HepG2 (cell line): ENCODE data around the gene SLC25A25. TPM values are rescaled to one million over a fixed set of nuclear protein-coding genes. Genes with fewer than 3 reads are reported as not detected.
A peak's percentile ranks its signal among the peaks of the same experiment; 100 is the strongest.

Experiments used
- ATAC-seq: fragments of 200-7000 bp; cut with Tn5 transposase; 3 replicates; pipeline ENCODE4 v1.9.1; 2020; ENCODE audit warnings: mild to moderate bottlenecking, moderate library complexity
- BruUV-seq: library from RNA; stranded (reverse); fragments of 400-500 nt; replicated peaks from 2 replicates; lab custom pipeline; 2021; lab: Mats Ljungman, UMichigan
- CTCF ChIA-PET: fragments of 300-600 bp; formaldehyde crosslinking; extraction: SDS; loops from one replicate; lab custom pipeline; 2021; ENCODE audit warnings: low total read pairs, inconsistent platforms, low intra/inter-chr PET ratio; lab: Yijun Ruan, JAX
- POLR2A ChIA-PET: fragments of 350-600 bp; sonication (Branson Sonifier 250); formaldehyde crosslinking; loops from one replicate; lab custom pipeline; 2020; ENCODE audit warnings: antibody characterized with exemption, inconsistent platforms; lab: Yijun Ruan, JAX
- DNase-seq: peaks from one replicate; pipeline ENCODE4 v3.0.0-alpha.2; 2015; ENCODE audit warnings: low spot score
- FAIRE-seq: peaks from 3 replicates; lab custom pipeline; 2011; peaks lifted over from hg19 to GRCh38; lab: Jason Lieb, UNC
- H2AFZ ChIP-seq: one replicate; pipeline ENCODE4 v1.6.1; 2011; ENCODE audit warnings: low read length, inconsistent platforms
- H3K27ac ChIP-seq: fragments of 300-600 bp; 3 replicates; pipeline ENCODE4 v1.8.0; 2011; ENCODE audit warnings: mixed run types, mild to moderate bottlenecking, mixed read lengths, low read length, inconsistent platforms; ENCODE audit not compliant: insufficient read depth; ENCODE audit errors: extremely low read length
- H3K27me3 ChIP-seq, 2 experiments: fragments of 200-600 bp in 1 of 2; 2 replicates in 1 of 2; 3 replicates in 1 of 2; pipeline versions ENCODE4 v1.6.0 to v1.8.0; 2011; ENCODE audit warnings: low read length in 2 of 2, mild to moderate bottlenecking in 2 of 2, moderate library complexity in 2 of 2, inconsistent platforms in 1 of 2; ENCODE audit not compliant: insufficient read depth in 2 of 2, control insufficient read depth in 1 of 2
- H3K36me3 ChIP-seq, 2 experiments: fragments of 200-600 bp in 1 of 2; replicated peaks in 1 of 2; 2 replicates in 1 of 2; 3 replicates in 1 of 2; pipeline versions ENCODE4 v1.5.1 to v1.8.0; 2011; ENCODE audit warnings: low read length in 2 of 2, inconsistent platforms in 1 of 2; ENCODE audit not compliant: insufficient read depth in 2 of 2, control insufficient read depth in 1 of 2
- H3K4me1 ChIP-seq: 2 replicates; pipeline ENCODE4 v1.5.1; 2012; ENCODE audit warnings: low read length, inconsistent platforms; ENCODE audit not compliant: insufficient read depth
- H3K4me2 ChIP-seq: 2 replicates; pipeline ENCODE4 v1.6.0; 2011; ENCODE audit warnings: low read depth, low read length, inconsistent platforms
- H3K4me3 ChIP-seq, 3 experiments: fragments of 200-600 bp in 1 of 3; sonication (generic), shearing (Covaris generic) in 1 of 3; replicated peaks in 1 of 3; 2 replicates each; pipeline ENCODE4 v1.5.1; 2011 to 2016; ENCODE audit warnings: low read length in 3 of 3, inconsistent platforms in 2 of 3, low read depth in 2 of 3, mild to moderate bottlenecking in 2 of 3, control low read depth in 1 of 3, mixed read lengths in 1 of 3; ENCODE audit not compliant: insufficient read depth in 1 of 3
- H3K79me2 ChIP-seq: one replicate; pipeline ENCODE4 v1.6.1; 2011; ENCODE audit warnings: low read length, inconsistent platforms; ENCODE audit not compliant: insufficient read depth
- H3K9ac ChIP-seq: 2 replicates; pipeline ENCODE4 v1.6.0; 2011; ENCODE audit warnings: mild to moderate bottlenecking, low read depth, low read length, inconsistent platforms; ENCODE audit not compliant: insufficient read depth
- H3K9me3 ChIP-seq: 2 replicates; pipeline ENCODE4 v1.5.1; 2012; ENCODE audit warnings: mild to moderate bottlenecking, low read length
- H4K20me1 ChIP-seq: 2 replicates; pipeline ENCODE4 v1.6.0; 2011; ENCODE audit warnings: inconsistent platforms, mild to moderate bottlenecking, low read length, moderate library complexity; ENCODE audit not compliant: insufficient read depth
- ATF1 ChIP-seq: IDR thresholded peaks from 2 replicates; pipeline ENCODE4 v1.6.1; 2016; ENCODE audit warnings: mild to moderate bottlenecking, control low read depth
- GTF3A ChIP-seq: sonication (generic); formaldehyde crosslinking; conservative IDR thresholded peaks from 2 replicates; pipeline ENCODE4 v1.4.0; 2020; ENCODE audit warnings: mild to moderate bottlenecking, missing genetic modification reagents
- HNF1A ChIP-seq, 2 experiments: sonication (generic) in 1 of 2; formaldehyde crosslinking in 1 of 2; IDR thresholded peaks; 2 replicates each; pipeline versions ENCODE4 v1.4.0 to v1.6.1; 2016 to 2020; ENCODE audit warnings: borderline replicate concordance in 1 of 2, low read depth in 1 of 2, mild to moderate bottlenecking in 1 of 2, missing genetic modification reagents in 1 of 2
- HNRNPLL ChIP-seq: fragments of 200-400 bp; formaldehyde crosslinking; IDR thresholded peaks from 2 replicates; pipeline ENCODE4 v1.6.1; 2017; ENCODE audit warnings: mild to moderate bottlenecking, low read depth, low read length; ENCODE audit not compliant: poor library complexity, severe bottlenecking
- KDM1A ChIP-seq: IDR thresholded peaks from 2 replicates; pipeline ENCODE4 v1.6.1; 2016; ENCODE audit warnings: missing compliant biosample characterization
- SPEN ChIP-seq: sonication (generic); formaldehyde crosslinking; IDR thresholded peaks from 2 replicates; pipeline ENCODE4 v1.5.1; 2020; ENCODE audit warnings: low read depth, mild to moderate bottlenecking, missing genetic modification reagents
- TIGD3 ChIP-seq: sonication (generic); formaldehyde crosslinking; IDR thresholded peaks from 2 replicates; pipeline ENCODE4 v1.5.1; 2020; ENCODE audit warnings: mild to moderate bottlenecking, missing genetic modification reagents, borderline replicate concordance
- TOPORS ChIP-seq: sonication (generic); formaldehyde crosslinking; IDR thresholded peaks from 2 replicates; pipeline ENCODE4 v1.8.0; 2023; ENCODE audit warnings: mild to moderate bottlenecking, missing genetic modification reagents
- U2AF1 ChIP-seq: fragments of 200-400 bp; formaldehyde crosslinking; optimal IDR thresholded peaks from 2 replicates; pipeline ENCODE3; 2017; ENCODE audit warnings: mild to moderate bottlenecking, low read depth, low read length
- ZBTB42 ChIP-seq: sonication (generic); formaldehyde crosslinking; IDR thresholded peaks from 2 replicates; pipeline ENCODE4 v1.5.0; 2020; ENCODE audit warnings: mild to moderate bottlenecking, missing genetic modification reagents
- ZC3H13 ChIP-seq: sonication (generic); formaldehyde crosslinking; IDR thresholded peaks from 2 replicates; pipeline ENCODE4 v1.8.1; 2023; ENCODE audit warnings: mild to moderate bottlenecking, missing genetic modification reagents, moderate library complexity
- ZFP36L2 ChIP-seq: sonication (generic); formaldehyde crosslinking; IDR thresholded peaks from 2 replicates; pipeline ENCODE4 v1.4.0; 2020; ENCODE audit warnings: missing genetic modification reagents
- ZNF33B ChIP-seq: sonication (generic); formaldehyde crosslinking; IDR thresholded peaks from 2 replicates; pipeline ENCODE4 v1.5.1; 2020; ENCODE audit warnings: mild to moderate bottlenecking, missing genetic modification reagents
- ZNF34 ChIP-seq: sonication (generic); formaldehyde crosslinking; IDR thresholded peaks from 2 replicates; pipeline ENCODE4 v1.4.0; 2020; ENCODE audit warnings: mild to moderate bottlenecking, missing genetic modification reagents, borderline replicate concordance
- ZNF382 ChIP-seq: sonication (generic); formaldehyde crosslinking; IDR thresholded peaks from 2 replicates; pipeline ENCODE4 v1.5.0; 2020; ENCODE audit warnings: missing genetic modification reagents, mild to moderate bottlenecking, borderline replicate concordance
- ZNF777 ChIP-seq: sonication (generic); formaldehyde crosslinking; IDR thresholded peaks from 2 replicates; pipeline ENCODE4 v1.4.0; 2020; ENCODE audit warnings: missing genetic modification reagents
- WGBS: methylation state at CpG from one replicate; pipeline ENCODE4 v1.1.6; 2017; ENCODE audit warnings: low lambda C conversion rate; 5-methylcytosine and 5-hydroxymethylcytosine counted together
- in situ Hi-C: cut with HindIII; loops from 2 replicates; pipeline ENCODE4 v1.10.0; 2017; ENCODE audit warnings: low pct_unique_long_range_greater_than_20kb; ENCODE audit not compliant: extremely low pct_ligation_motif_present
- intact Hi-C: fragments of 100-400 bp; cut with micrococcal nuclease; formaldehyde crosslinking; loops from one replicate; pipeline ENCODE4 v1.10.0; 2022; ENCODE audit not compliant: unreplicated experiment
- polyA plus RNA-seq, 8 experiments: library from polyadenylated mRNA; depleted of rRNA in 3 of 8; stranded (reverse) in 7 of 8; unstranded in 1 of 8; fragments of >200 nt; fragmentation: Illumina TruSeq in 4 of 8; extraction: Trizol in 4 of 8; gene quantifications; 2 replicates each; pipeline versions ENCODE4 v1.2.1 to v1.2.3, GENCODE V29; 2011 to 2016; ENCODE audit warnings: low read depth in 4 of 8, missing spikeins in 1 of 8, mixed read lengths in 1 of 8; ENCODE audit not compliant: insufficient read depth in 1 of 8
- total RNA-seq, 5 experiments: library from RNA; depleted of rRNA; stranded (reverse); fragments of >200 nt; fragmentation: Illumina TruSeq; extraction: Trizol; gene quantifications; 2 replicates each; pipeline ENCODE4 v1.2.3, GENCODE V29; 2016; ENCODE audit warnings: low read depth in 1 of 5

SLC25A25 gene
- total and polyA plus RNA-seq, 2 of the 13 experiments (the other 11 are each of a cell fraction or from before 2014, with no cell fraction given): 10.5 to 24.8 TPM

GRCh38 chr9:128114326-128115186, 46.5 kb downstream of the SLC25A25 start:
- Histone ChIP-seq H3K4me2 (peak overlapping the region; percentile 57), H3K79me2 (no peaks in the 10 kb centered on the region), H2AFZ (no peak overlapping the region), H3K4me1 (peaks cover 75% of the 10 kb centered on the region), H3K36me3 (no peaks in the 10 kb centered on the region; a peak in 1 of 5 replicates), H3K9ac (peak overlapping the region; percentile 57), H3K27ac (peak overlapping the region; percentile 88), H3K27me3 (no peaks in the 10 kb centered on the region), H3K4me3 (peak overlapping the region in 2 of 3 experiments; percentile 6 to 49; a peak in 3 of 6 replicates), H4K20me1 (no peaks in the 10 kb centered on the region), H3K9me3 (no peaks in the 10 kb centered on the region)
- TSS peak; percentile 48 for BruUV-seq
- in situ Hi-C loops: no loop called here
- WGBS: 77% methylated on average over 23 of the region's 29 CpGs
- FAIRE-seq (no peak), DNase-seq (no peak), ATAC-seq (peak; percentile 2; the same call in 1 of the 3 replicates)
- CTCF ChIA-PET: no interaction called here
- intact Hi-C loops: loop anchor here (1.0 to 10.0 kb wide), 3 partner anchors 11 to 170 kb away; no protein-coding TSS in a partner anchor
- POLR2A ChIA-PET: interaction anchor here (1.0 to 4.8 kb wide), 5 partner anchors 11 to 47 kb away, joined by 3 to 40 read pairs (median 4); partner anchors contain the start of genes NAIF1 and SLC25A25
- TF ChIP-seq HNRNPLL: no peak
- TF ChIP-seq HNF1A (IDR thresholded peaks at IDR 0.05; ENCODE audit: low read depth): no peak
- no peak for TF ChIP-seq HNF1A (CRISPR knock-in tag; IDR thresholded peaks at IDR 0.05; ENCODE audit: borderline replicate concordance)
- TF ChIP-seq ZFP36L2 (CRISPR knock-in tag): no peak
- no peak for TF ChIP-seq ZNF33B (CRISPR knock-in tag)
- TF ChIP-seq TOPORS (CRISPR knock-in tag): no peak
- TF ChIP-seq U2AF1: peak; percentile 27
- 0 out of 2 replicates have a peak, but pooled peaks have one; percentile 3 for TF ChIP-seq SPEN (CRISPR knock-in tag)
- 0 out of 2 replicates have a peak, but pooled peaks have one; percentile 25 for TF ChIP-seq TIGD3 (CRISPR knock-in tag)
- no peak for TF ChIP-seq KDM1A (CRISPR knock-in tag)
- 0 out of 2 replicates have a peak, but pooled peaks have one; percentile 1 for TF ChIP-seq ZC3H13 (CRISPR knock-in tag)
- TF ChIP-seq ZBTB42 (CRISPR knock-in tag): no peak
- TF ChIP-seq ZNF777: no peak
- 0 out of 2 replicates have a peak, but pooled peaks have one; percentile 9 for TF ChIP-seq ZNF34
- TF ChIP-seq ATF1 (CRISPR knock-in tag): no peak
- TF ChIP-seq GTF3A (CRISPR knock-in tag): no peak
- TF ChIP-seq ZNF382 (CRISPR knock-in tag): no peak
